Activated CD4-positive, alpha-beta memory T cell treated with anti-CD3 and anti-CD28 coated beads, Interleukin-2, amount 10 ng/mL, durations not matched to agents 7 days and 5 days (primary cell): ENCODE data around the gene OTUD3. TPM values are rescaled to one million over a fixed set of nuclear protein-coding genes. Genes with fewer than 3 reads are reported as not detected.
"Not testable (repeated sequence)": the region's sequence is repeated elsewhere in the genome, so short reads cannot be mapped to it uniquely, and the experiment has no call there.

Experiments
- CTCF ChIA-PET: fragments of 350-600 bp; sonication (Branson Sonifier 250); formaldehyde crosslinking; loops from one replicate; lab custom pipeline; 2021; ENCODE audit warnings: antibody characterized with exemption, inconsistent platforms; lab: Charles Lee
- POLR2A ChIA-PET: fragments of 350-600 bp; sonication (Branson Sonifier 250); formaldehyde crosslinking; loops from one replicate; lab custom pipeline; 2021; ENCODE audit warnings: antibody characterized with exemption; lab: Charles Lee
- DNase-seq: peaks from one replicate; pipeline ENCODE4 v3.0.0-alpha.2; 2020
- H3K27ac Mint-ChIP-seq: one replicate; pipeline ENCODE4 v1.8.0; 2021; ENCODE audit warnings: mild to moderate bottlenecking, mixed read lengths
- H3K27me3 Mint-ChIP-seq: one replicate; pipeline ENCODE4 v1.8.0; 2021; ENCODE audit warnings: mixed read lengths
- H3K36me3 Mint-ChIP-seq: one replicate; pipeline ENCODE4 v1.8.0; 2021; ENCODE audit warnings: low read depth, mixed read lengths
- H3K4me1 Mint-ChIP-seq: one replicate; pipeline ENCODE4 v1.8.0; 2021; ENCODE audit warnings: mixed read lengths
- H3K4me3 Mint-ChIP-seq: one replicate; pipeline ENCODE4 v1.8.0; 2021; ENCODE audit warnings: mild to moderate bottlenecking, mixed read lengths
- H3K9me3 Mint-ChIP-seq: one replicate; pipeline ENCODE4 v1.8.0; 2021; ENCODE audit warnings: mixed read lengths
- total RNA-seq, 2 experiments: library from RNA; stranded (reverse); gene quantifications; one replicate each; pipeline ENCODE4 v1.2.3, GENCODE V29; 2021

OTUD3 gene
- total RNA-seq, 2 experiments from 2014 or later = 6.7 to 7.6 TPM

- Mint-ChIP-seq H3K4me3 (no peak overlapping the region), H3K4me1 (no peaks in the 10 kb centered on the region), H3K9me3 (peaks cover 4% of the 10 kb centered on the region), H3K27me3 (peaks cover 25% of the 10 kb centered on the region), H3K36me3 (no peaks in the 10 kb centered on the region), H3K27ac (no peak overlapping the region)
- no peak for DNase-seq
- CTCF ChIA-PET = interaction anchor here (0.7 kb wide), 1 partner anchor 10 kb away, joined by 3 read pairs; no protein-coding TSS in a partner anchor
- POLR2A ChIA-PET = no interaction called here
Measured at GRCh38 chr1:19858893-19859292, 23.3 kb upstream of the OTUD3 start.

GRCh38 chr1:19859876-19860275, 22.3 kb upstream of the OTUD3 start:
- Mint-ChIP-seq H3K36me3 (no peaks in the 10 kb centered on the region), H3K4me1 (no peaks in the 10 kb centered on the region), H3K9me3 (peaks cover 5% of the 10 kb centered on the region), H3K4me3 (no peak overlapping the region), H3K27me3 (peaks cover 27% of the 10 kb centered on the region), H3K27ac (no peak overlapping the region)
- CTCF ChIA-PET = interaction anchor here (0.7 kb wide), 2 partner anchors 8 to 40 kb away, joined by 3 read pairs; no protein-coding TSS in a partner anchor
- POLR2A ChIA-PET = no interaction called here
- DNase-seq = no peak

- no peak for DNase-seq
- no peaks in the 10 kb centered on the region for H3K4me1 Mint-ChIP-seq
- H3K27me3 Mint-ChIP-seq = peaks cover 27% of the 10 kb centered on the region
- ChIA-PET CTCF (no interaction called here), POLR2A (no interaction called here)
- H3K36me3 Mint-ChIP-seq = no peaks in the 10 kb centered on the region
- H3K27ac Mint-ChIP-seq = no peak overlapping the region
- H3K4me3 Mint-ChIP-seq = no peak overlapping the region
- H3K9me3 Mint-ChIP-seq = peaks cover 5% of the 10 kb centered on the region
Measured at GRCh38 chr1:19860418-19860817, 21.8 kb upstream of the OTUD3 start.

GRCh38 chr1:19861034-19861433, 21.2 kb upstream of the OTUD3 start:
- DNase-seq = no peak
- no peak overlapping the region for H3K4me3 Mint-ChIP-seq
- CTCF ChIA-PET = interaction anchor here (1.4 kb wide), 1 partner anchor 21 kb away, joined by 4 read pairs; no protein-coding TSS in a partner anchor
- no peak overlapping the region for H3K27ac Mint-ChIP-seq
- H3K4me1 Mint-ChIP-seq = no peaks in the 10 kb centered on the region
- no peaks in the 10 kb centered on the region for H3K36me3 Mint-ChIP-seq
- peaks cover 5% of the 10 kb centered on the region for H3K9me3 Mint-ChIP-seq
- H3K27me3 Mint-ChIP-seq = peaks cover 31% of the 10 kb centered on the region
- POLR2A ChIA-PET = no interaction called here

- H3K4me1 Mint-ChIP-seq = no peaks in the 10 kb centered on the region
- no peaks in the 10 kb centered on the region for H3K36me3 Mint-ChIP-seq
- peaks cover 5% of the 10 kb centered on the region for H3K9me3 Mint-ChIP-seq
- H3K27me3 Mint-ChIP-seq = peaks cover 34% of the 10 kb centered on the region
- POLR2A ChIA-PET = no interaction called here
- CTCF ChIA-PET = interaction anchor here (0.6 to 1.4 kb wide), 2 partner anchors 20 to 33 kb away, joined by 3 to 4 read pairs; no protein-coding TSS in a partner anchor
- H3K27ac Mint-ChIP-seq = no peak overlapping the region
- no peak for DNase-seq
- H3K4me3 Mint-ChIP-seq = no peak overlapping the region
Measured at GRCh38 chr1:19861842-19862530, 20.2 kb upstream of the OTUD3 start.

GRCh38 chr1:19862944-19863343, 19.3 kb upstream of the OTUD3 start:
- POLR2A ChIA-PET = no interaction called here
- peaks cover 5% of the 10 kb centered on the region for H3K9me3 Mint-ChIP-seq

GRCh38 chr1:19864570-19865160, 17.5 kb upstream of the OTUD3 start:
- Mint-ChIP-seq H3K27me3 (peaks cover 39% of the 10 kb centered on the region), H3K9me3 (peaks cover 5% of the 10 kb centered on the region), H3K27ac (no peak overlapping the region), H3K36me3 (no peaks in the 10 kb centered on the region), H3K4me1 (no peaks in the 10 kb centered on the region), H3K4me3 (no peak overlapping the region)
- ChIA-PET POLR2A (no interaction called here), CTCF (interaction anchor here (0.6 kb wide), 1 partner anchor 348 kb away, joined by 3 read pairs; no protein-coding TSS in a partner anchor)
- DNase-seq = no peak

More at GRCh38 chr1:19862944-19863343, 19.3 kb upstream of the OTUD3 start:
- H3K4me1 Mint-ChIP-seq = no peaks in the 10 kb centered on the region
- CTCF ChIA-PET = no interaction called here
- H3K36me3 Mint-ChIP-seq = no peaks in the 10 kb centered on the region
- peaks cover 35% of the 10 kb centered on the region for H3K27me3 Mint-ChIP-seq
- no peak overlapping the region for H3K27ac Mint-ChIP-seq
- H3K4me3 Mint-ChIP-seq = no peak overlapping the region
- no peak for DNase-seq

- no peaks in the 10 kb centered on the region for H3K36me3 Mint-ChIP-seq
- no peak overlapping the region for H3K4me3 Mint-ChIP-seq
- no peak overlapping the region for H3K27ac Mint-ChIP-seq
- ChIA-PET POLR2A (no interaction called here), CTCF (no interaction called here)
- H3K9me3 Mint-ChIP-seq = peaks cover 5% of the 10 kb centered on the region
- no peaks in the 10 kb centered on the region for H3K4me1 Mint-ChIP-seq
- DNase-seq = no peak
- peaks cover 30% of the 10 kb centered on the region for H3K27me3 Mint-ChIP-seq
Measured at GRCh38 chr1:19866029-19866428, 16.2 kb upstream of the OTUD3 start.

- H3K27me3 Mint-ChIP-seq = peaks cover 30% of the 10 kb centered on the region
- no peak for DNase-seq
- CTCF ChIA-PET = no interaction called here
- H3K9me3 Mint-ChIP-seq = peaks cover 5% of the 10 kb centered on the region
- no peak overlapping the region for H3K27ac Mint-ChIP-seq
- no peaks in the 10 kb centered on the region for H3K4me1 Mint-ChIP-seq
- POLR2A ChIA-PET = interaction anchor here (0.6 kb wide), 1 partner anchor 12 kb away, joined by 3 read pairs; no protein-coding TSS in a partner anchor
- no peak overlapping the region for H3K4me3 Mint-ChIP-seq
- no peaks in the 10 kb centered on the region for H3K36me3 Mint-ChIP-seq
Measured at GRCh38 chr1:19866758-19867157, 15.4 kb upstream of the OTUD3 start.

- POLR2A ChIA-PET, H3K4me1 Mint-ChIP-seq: not testable (repeated sequence)
Measured at GRCh38 chr1:19868575-19868974, 13.6 kb upstream of the OTUD3 start.

GRCh38 chr1:19869453-19869852, 12.7 kb upstream of the OTUD3 start:
- DNase-seq, H3K9me3 Mint-ChIP-seq, H3K27ac Mint-ChIP-seq, H3K36me3 Mint-ChIP-seq, H3K4me3 Mint-ChIP-seq, CTCF ChIA-PET, H3K4me1 Mint-ChIP-seq: not testable (repeated sequence)
- POLR2A ChIA-PET = interaction anchor here (0.8 kb wide), 1 partner anchor 12 kb away, joined by 3 read pairs; no protein-coding TSS in a partner anchor
- H3K27me3 Mint-ChIP-seq = peaks cover 32% of the 10 kb centered on the region

More at GRCh38 chr1:19868575-19868974, 13.6 kb upstream of the OTUD3 start:
- H3K27me3 Mint-ChIP-seq = peaks cover 33% of the 10 kb centered on the region
- DNase-seq, H3K9me3 Mint-ChIP-seq, H3K36me3 Mint-ChIP-seq, H3K4me3 Mint-ChIP-seq, H3K27ac Mint-ChIP-seq: not testable (repeated sequence)
- CTCF ChIA-PET = interaction anchor here (0.6 to 1.2 kb wide), 2 partner anchors 15 to 34 kb away, joined by 3 read pairs; no protein-coding TSS in a partner anchor

- POLR2A ChIA-PET = interaction anchor here (0.8 kb wide), 1 partner anchor 12 kb away, joined by 3 read pairs; no protein-coding TSS in a partner anchor
- Mint-ChIP-seq H3K27me3 (peaks cover 32% of the 10 kb centered on the region), H3K4me1 (no peaks in the 10 kb centered on the region)
Measured at GRCh38 chr1:19869929-19870328, 12.3 kb upstream of the OTUD3 start.

GRCh38 chr1:19872190-19872589, 10.0 kb upstream of the OTUD3 start:
- ChIA-PET POLR2A (no interaction called here), CTCF (interaction anchor here (1.0 to 1.5 kb wide), 2 partner anchors 10 to 11 kb away, joined by 3 to 9 read pairs; partner anchors contain the start of gene OTUD3)
- DNase-seq = no peak
- Mint-ChIP-seq H3K9me3 (no peaks in the 10 kb centered on the region), H3K36me3 (no peaks in the 10 kb centered on the region), H3K4me3 (no peak overlapping the region), H3K4me1 (no peaks in the 10 kb centered on the region), H3K27ac (no peak overlapping the region), H3K27me3 (peaks cover 33% of the 10 kb centered on the region)

More at GRCh38 chr1:19869929-19870328, 12.3 kb upstream of the OTUD3 start:
- Mint-ChIP-seq H3K4me3 (no peak overlapping the region), H3K9me3 (no peaks in the 10 kb centered on the region), H3K36me3 (no peaks in the 10 kb centered on the region), H3K27ac (no peak overlapping the region)
- CTCF ChIA-PET = no interaction called here
- no peak for DNase-seq
